Measurements from ENCODE around the gene CCDC192. TPM values are rescaled to one million over a fixed set of nuclear protein-coding genes. Genes with fewer than 3 reads are reported as not detected.

Gene CCDC192
- total and polyA plus RNA-seq, 2 of the 4 experiments (the other 2 are of a cell fraction), result not detected

DNA sequence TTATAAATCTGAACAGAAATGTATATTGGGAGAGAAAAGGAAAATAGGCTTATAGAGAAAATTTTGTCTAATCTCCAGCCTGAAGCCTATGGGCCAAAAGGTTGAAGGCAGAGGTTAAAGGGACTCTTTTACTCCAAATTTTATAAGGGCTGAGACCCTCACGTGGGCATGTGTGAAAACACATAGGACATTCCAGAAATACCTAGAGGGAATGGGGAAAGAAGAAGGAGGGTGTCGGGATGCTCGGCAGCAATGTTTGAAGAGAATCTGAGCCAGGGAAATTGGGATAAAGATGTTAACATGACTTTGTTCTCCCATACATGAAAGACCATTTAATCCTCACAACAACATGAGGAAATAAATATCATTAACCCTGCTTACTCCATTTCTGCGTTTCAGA, 278.3 kb downstream of the CCDC192 start:
- no peaks in the 10 kb centered on the region; a peak in 1 of 4 replicates for H3K79me1 ChIP-seq (ENCODE audit: low read depth in 1 of 2, low read length in 2 of 2)
- H3K4me2 ChIP-seq (ENCODE audit: low read depth, low read length), result no peak overlapping the region
- H2BK15ac ChIP-seq (ENCODE audit: low read depth, low read length), result no peak overlapping the region
- ChIA-PET CTCF (interaction anchor here (0.5 kb wide), 1 partner anchor 338 kb away, joined by 3 read pairs; no protein-coding TSS in a partner anchor), POLR2A (ENCODE audit: unreplicated experiment) (no interaction called here)
- no peak overlapping the region for H2AK9ac ChIP-seq (replicated peaks; ENCODE audit: low read depth, low read length, poor library complexity)
- H3K9ac ChIP-seq (ENCODE audit: low read depth, low read length), result no peak overlapping the region
- H3K36me3 ChIP-seq (ENCODE audit: control insufficient read depth, insufficient read depth, low read length), result no peaks in the 10 kb centered on the region
- H3K4me3 ChIP-seq (ENCODE audit: insufficient read depth, low read depth, low read length), result no peak overlapping the region
- no peak for DNase-seq
- no peaks in the 10 kb centered on the region for H3K9me3 ChIP-seq (ENCODE audit: control insufficient read depth, insufficient read depth, low read length)
- no peak overlapping the region for H4K8ac ChIP-seq (ENCODE audit: low read depth in 2 of 2, low read length in 2 of 2)
- BruUV-seq (replicated peaks), result no TSS peak
- peaks cover 2% of the 10 kb centered on the region; the same call in 1 of the 2 replicates for H3K9me1 ChIP-seq (ENCODE audit: insufficient read depth, low read length)
- no peak overlapping the region for H3K18ac ChIP-seq (ENCODE audit: low read depth, low read length)
- intact Hi-C loops (cut with micrococcal nuclease), result no loop called here
- no peak overlapping the region for H2AFZ ChIP-seq (replicated peaks; ENCODE audit: low read length, poor library complexity)
- in situ Hi-C loops (cut with MboI; ENCODE audit: low sequenced_read_pairs), result no loop called here
- no peak overlapping the region for H2BK5ac ChIP-seq (ENCODE audit: low read depth, low read length, poor library complexity, severe bottlenecking)
- H3K27ac ChIP-seq (ENCODE audit: insufficient read depth, low read length), result no peak overlapping the region
- no peak overlapping the region for H3K23ac ChIP-seq (ENCODE audit: low read depth, low read length)
- no peak overlapping the region for H4K5ac ChIP-seq (ENCODE audit: low read depth, low read length)
- WGBS, 2 experiments (ENCODE audit: extremely low coverage in 2 of 2, insufficient read length in 1 of 2), result 20% methylated on average over 1 of the region's 4 CpGs; no CpG with 5 or more reads in 1 of the 2 experiments
- no peak overlapping the region for H2BK120ac ChIP-seq (ENCODE audit: low read depth, low read length)
- ATAC-seq (ENCODE audit: low read depth), result no peak
- no peak overlapping the region for H2BK20ac ChIP-seq (ENCODE audit: low read depth, low read length)
- no peaks in the 10 kb centered on the region for H4K20me1 ChIP-seq (ENCODE audit: insufficient read depth, low read length)
- H3K4ac ChIP-seq (ENCODE audit: low read depth, low read length), result no peak overlapping the region
- no peaks in the 10 kb centered on the region for H3K27me3 ChIP-seq (ENCODE audit: control insufficient read depth, insufficient read depth, low read length)
- dilution Hi-C loops (cut with HindIII; ENCODE audit: low sequenced_read_pairs, unreplicated experiment), result no loop called here
- H3K4me1 ChIP-seq (ENCODE audit: control insufficient read depth, insufficient read depth, low read length), result no peaks in the 10 kb centered on the region; the same call in 1 of the 2 replicates
- H4K91ac ChIP-seq (ENCODE audit: insufficient read depth, low read depth, low read length), result no peak overlapping the region
- no peak overlapping the region for H2AK5ac ChIP-seq (ENCODE audit: low read depth, low read length)
- TF ChIP-seq BHLHE40 (IDR thresholded peaks at IDR 0.05; ENCODE audit: low read depth, low read length), result no peak
- TF ChIP-seq, protein P1, sequence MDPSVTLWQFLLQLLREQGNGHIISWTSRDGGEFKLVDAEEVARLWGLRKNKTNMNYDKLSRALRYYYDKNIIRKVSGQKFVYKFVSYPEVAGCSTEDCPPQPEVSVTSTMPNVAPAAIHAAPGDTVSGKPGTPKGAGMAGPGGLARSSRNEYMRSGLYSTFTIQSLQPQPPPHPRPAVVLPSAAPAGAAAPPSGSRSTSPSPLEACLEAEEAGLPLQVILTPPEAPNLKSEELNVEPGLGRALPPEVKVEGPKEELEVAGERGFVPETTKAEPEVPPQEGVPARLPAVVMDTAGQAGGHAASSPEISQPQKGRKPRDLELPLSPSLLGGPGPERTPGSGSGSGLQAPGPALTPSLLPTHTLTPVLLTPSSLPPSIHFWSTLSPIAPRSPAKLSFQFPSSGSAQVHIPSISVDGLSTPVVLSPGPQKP (IDR thresholded peaks at IDR 0.05; ENCODE audit: borderline replicate concordance, low read depth, low read length), result no peak
- no peak for TF ChIP-seq RAD21 (IDR thresholded peaks at IDR 0.05; ENCODE audit: low read length)
- no peak overlapping the region for H3K56ac ChIP-seq (ENCODE audit: extremely low read depth, insufficient read depth, low read length)
- no peak overlapping the region for H3K14ac ChIP-seq (replicated peaks; ENCODE audit: low read depth, low read length)

Data from IMR-90 (cell line).